Activated CD4-positive, alpha-beta T cell treated with anti-CD3 and anti-CD28 coated beads for 36 hours (primary cell): ENCODE data around the gene HPD. TPM values are rescaled to one million over a fixed set of nuclear protein-coding genes. Genes with fewer than 3 reads are reported as not detected.

Experiments
- ATAC-seq: fragments of 200-7000 bp; cut with Tn5 transposase; one replicate; pipeline ENCODE4 v1.10.0; 2021; ENCODE audit warnings: mild to moderate bottlenecking, moderate library complexity
- CTCF ChIA-PET: fragments of 350-600 bp; sonication (Branson Sonifier 250); formaldehyde crosslinking; loops from one replicate; lab custom pipeline; 2021; ENCODE audit warnings: antibody characterized with exemption; lab: Charles Lee
- POLR2A ChIA-PET: fragments of 350-600 bp; sonication (Branson Sonifier 250); formaldehyde crosslinking; loops from one replicate; lab custom pipeline; 2021; ENCODE audit warnings: antibody characterized with exemption, inconsistent platforms; lab: Charles Lee
- DNase-seq: peaks from one replicate; pipeline ENCODE4 v3.0.0-alpha.2; 2020
- H3K27ac Mint-ChIP-seq: one replicate; pipeline ENCODE4 v1.8.0; 2021; ENCODE audit warnings: mixed read lengths
- H3K27me3 Mint-ChIP-seq: one replicate; pipeline ENCODE4 v1.8.0; 2021; ENCODE audit warnings: mixed read lengths
- H3K36me3 Mint-ChIP-seq: one replicate; pipeline ENCODE4 v1.8.0; 2021; ENCODE audit warnings: low read depth, mixed read lengths
- H3K4me1 Mint-ChIP-seq: one replicate; pipeline ENCODE4 v1.8.0; 2021; ENCODE audit warnings: mixed read lengths
- H3K4me3 Mint-ChIP-seq: one replicate; pipeline ENCODE4 v1.8.0; 2021; ENCODE audit warnings: mild to moderate bottlenecking, moderate library complexity, mixed read lengths
- H3K9me3 Mint-ChIP-seq: one replicate; pipeline ENCODE4 v1.8.0; 2021; ENCODE audit warnings: low read depth, mixed read lengths
- intact Hi-C, 2 experiments: fragments of 100-400 bp; cut with DNase I in 1 of 2; cut with micrococcal nuclease in 1 of 2; formaldehyde crosslinking; loops; one replicate each; pipeline versions ENCODE4 v1.14.2 to v1.15.1; 2022 to 2024; cut with DNase I, micrococcal nuclease
- total RNA-seq, 2 experiments: library from RNA; stranded (reverse); gene quantifications; one replicate each; pipeline ENCODE4 v1.2.3, GENCODE V29; 2021

The HPD gene
- total RNA-seq, 2 experiments from 2014 or later = not detected

DNA sequence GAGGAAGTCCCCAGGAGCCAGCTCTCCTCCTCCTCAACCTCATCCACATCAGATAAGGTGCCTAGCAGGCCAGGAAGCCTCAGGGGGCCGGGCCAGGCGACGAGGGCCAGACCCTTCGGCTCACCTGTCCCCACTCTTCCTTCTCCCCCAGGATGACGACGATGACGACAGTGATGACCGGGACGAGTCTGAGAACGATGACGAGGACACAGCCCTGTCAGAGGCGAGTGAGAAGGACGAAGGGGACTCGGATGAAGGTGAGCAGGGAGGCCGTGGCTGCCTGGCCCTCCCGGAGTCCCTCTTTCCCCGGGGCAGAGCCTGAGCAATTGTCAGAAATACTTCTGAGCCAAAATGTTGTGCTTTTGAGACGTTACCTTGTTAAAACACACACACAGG is 41.0 kb downstream of the HPD start:
- Mint-ChIP-seq H3K27ac (no peak overlapping the region), H3K36me3 (peaks cover 42% of the 10 kb centered on the region), H3K4me3 (no peak overlapping the region), H3K27me3 (no peaks in the 10 kb centered on the region), H3K9me3 (no peaks in the 10 kb centered on the region), H3K4me1 (peaks cover 13% of the 10 kb centered on the region)
- ATAC-seq (no peak), DNase-seq (no peak)
- intact Hi-C loops = no loop called here
- POLR2A ChIA-PET = no interaction called here
- CTCF ChIA-PET = no interaction called here

- ChIA-PET CTCF (interaction anchor here (2.5 kb wide), 1 partner anchor 22 kb away, joined by 26 read pairs; the partner anchor contains the start of gene RHOF), POLR2A (no interaction called here)
- DNase-seq (no peak), ATAC-seq (no peak)
- no peaks in the 10 kb centered on the region for H3K9me3 Mint-ChIP-seq
- H3K4me3 Mint-ChIP-seq = no peak overlapping the region
- H3K36me3 Mint-ChIP-seq = peaks cover 40% of the 10 kb centered on the region
- no peak overlapping the region for H3K27ac Mint-ChIP-seq
- H3K4me1 Mint-ChIP-seq = peaks cover 18% of the 10 kb centered on the region
- intact Hi-C loops = no loop called here
- no peaks in the 10 kb centered on the region for H3K27me3 Mint-ChIP-seq
These were observed 41.6 kb downstream of the HPD start for GRCh38 chr12:121816925-121817647.

DNA sequence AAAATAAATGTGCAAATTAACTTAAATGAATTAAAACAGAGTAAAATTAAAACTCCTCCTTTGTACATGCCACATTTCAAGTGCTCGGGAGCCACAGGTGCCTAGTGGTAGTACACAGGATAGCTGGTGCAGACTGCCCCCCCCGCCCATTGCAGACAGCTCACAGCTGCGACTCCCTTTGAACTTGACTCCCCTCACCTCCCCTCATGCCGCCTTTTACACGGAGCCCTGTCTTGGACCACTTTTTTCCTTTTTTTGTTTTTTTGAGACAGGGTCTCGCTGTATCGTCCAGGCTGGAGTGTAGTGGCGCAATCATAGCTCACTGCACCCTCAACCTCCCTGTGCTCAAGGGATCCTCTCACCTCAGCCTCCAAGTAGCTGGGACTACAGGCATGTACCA is 43.4 kb downstream of the HPD start:
- intact Hi-C loops = no loop called here

DNA sequence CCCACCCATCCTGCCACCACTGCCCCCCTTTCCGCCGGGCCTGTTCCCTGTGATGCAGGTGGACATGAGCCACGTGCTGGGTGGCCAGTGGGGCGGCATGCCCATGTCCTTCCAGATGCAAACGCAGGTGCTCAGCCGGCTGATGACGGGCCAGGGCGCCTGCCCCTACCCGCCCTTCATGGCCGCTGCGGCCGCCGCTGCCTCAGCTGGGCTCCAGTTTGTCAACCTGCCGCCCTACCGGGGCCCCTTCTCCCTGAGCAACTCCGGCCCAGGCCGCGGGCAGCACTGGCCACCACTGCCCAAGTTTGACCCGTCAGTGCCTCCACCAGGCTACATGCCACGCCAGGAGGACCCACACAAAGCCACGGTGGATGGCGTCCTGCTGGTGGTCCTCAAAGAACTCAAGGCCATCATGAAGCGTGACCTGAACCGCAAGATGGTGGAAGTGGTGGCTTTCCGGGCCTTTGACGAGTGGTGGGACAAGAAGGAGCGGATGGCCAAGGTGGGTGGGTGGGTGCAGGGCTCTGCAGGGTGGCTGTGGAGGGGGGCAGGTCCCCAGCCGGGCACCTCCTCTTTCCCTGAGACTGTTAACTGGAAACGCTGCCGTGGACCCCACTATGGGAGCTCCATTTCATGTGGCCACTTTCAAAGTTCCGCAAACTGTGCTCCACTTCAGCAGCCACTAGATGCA is 44.1 kb downstream of the HPD start:
- intact Hi-C loops = loop anchor here in 1 of 2 experiments (5.0 kb wide), 1 partner anchor 37 kb away; no protein-coding TSS in a partner anchor
- Mint-ChIP-seq H3K27ac (no peak overlapping the region), H3K36me3 (peaks cover 43% of the 10 kb centered on the region), H3K27me3 (no peaks in the 10 kb centered on the region), H3K4me3 (no peak overlapping the region), H3K4me1 (peaks cover 26% of the 10 kb centered on the region), H3K9me3 (no peaks in the 10 kb centered on the region)
- CTCF ChIA-PET = interaction anchor here (1.2 to 2.5 kb wide), 2 partner anchors 19 to 77 kb away, joined by 6 to 26 read pairs; partner anchors contain the start of gene RHOF
- POLR2A ChIA-PET = no interaction called here
- ATAC-seq (no peak), DNase-seq (no peak)

More for the DNA sequence above, 43.4 kb downstream of the HPD start:
- no peaks in the 10 kb centered on the region for H3K9me3 Mint-ChIP-seq
- ATAC-seq (no peak), DNase-seq (peak; percentile 36)
- POLR2A ChIA-PET = no interaction called here
- CTCF ChIA-PET = interaction anchor here (0.7 to 2.5 kb wide), 4 partner anchors 20 to 216 kb away, joined by 3 to 26 read pairs (median 5); partner anchors contain the start of gene RHOF
- no peak overlapping the region for H3K27ac Mint-ChIP-seq
- H3K36me3 Mint-ChIP-seq = peaks cover 42% of the 10 kb centered on the region
- no peak overlapping the region for H3K4me3 Mint-ChIP-seq
- no peaks in the 10 kb centered on the region for H3K27me3 Mint-ChIP-seq
- H3K4me1 Mint-ChIP-seq = peaks cover 25% of the 10 kb centered on the region

- peak overlapping the region; percentile 71 for H3K27ac Mint-ChIP-seq
- intact Hi-C loops = loop anchor here (2.0 to 5.0 kb wide), 2 partner anchors 37 to 101 kb away; partner anchors contain the start of gene TMEM120B (in 1 of the 2)
- POLR2A ChIA-PET = no interaction called here
These were observed 44.7 kb downstream of the HPD start for GRCh38 chr12:121813951-121814350.

GRCh38 chr12:121812921-121813896 is 45.5 kb downstream of the HPD start:
- POLR2A ChIA-PET = interaction anchor here (0.6 kb wide), 1 partner anchor 49 kb away, joined by 3 read pairs; no protein-coding TSS in a partner anchor
- intact Hi-C loops = loop anchor here (1.0 to 5.0 kb wide), 7 partner anchors 9 to 100 kb away; partner anchors contain the start of genes SETD1B (in 2 of the 2), PSMD9 (in 1 of the 2) and TMEM120B (in 1 of the 2)

More at GRCh38 chr12:121813951-121814350, 44.7 kb downstream of the HPD start:
- H3K4me1 Mint-ChIP-seq = peaks cover 28% of the 10 kb centered on the region
- no peaks in the 10 kb centered on the region for H3K9me3 Mint-ChIP-seq
- peaks cover 42% of the 10 kb centered on the region for H3K36me3 Mint-ChIP-seq
- CTCF ChIA-PET = interaction anchor here (13.0 kb wide), 1 partner anchor 19 kb away, joined by 439 read pairs; the partner anchor contains the start of gene RHOF
- no peak for DNase-seq
- no peak for ATAC-seq
- H3K4me3 Mint-ChIP-seq = peak overlapping the region; percentile 73
- H3K27me3 Mint-ChIP-seq = no peaks in the 10 kb centered on the region

GRCh38 chr12:121812320-121812871 is 46.3 kb downstream of the HPD start:
- Mint-ChIP-seq H3K36me3 (peaks cover 41% of the 10 kb centered on the region), H3K27ac (peak overlapping the region; percentile 28), H3K27me3 (no peaks in the 10 kb centered on the region), H3K4me1 (peaks cover 33% of the 10 kb centered on the region), H3K9me3 (no peaks in the 10 kb centered on the region), H3K4me3 (peak overlapping the region; percentile 73)
- DNase-seq = peak; percentile 73
- ATAC-seq = peak; percentile 73
- ChIA-PET POLR2A (interaction anchor here (0.6 to 3.4 kb wide), 4 partner anchors 10 to 50 kb away, joined by 3 to 32 read pairs (median 10); partner anchors contain the start of gene RHOF), CTCF (interaction anchor here (0.5 to 13.0 kb wide), 25 partner anchors 10 to 462 kb away, joined by 3 to 439 read pairs (median 4); partner anchors contain the start of genes PSMD9, RHOF and TMEM120B)
- intact Hi-C loops = loop anchor here (1.0 to 5.0 kb wide), 7 partner anchors 8 to 100 kb away; partner anchors contain the start of genes SETD1B (in 2 of the 2), PSMD9 (in 1 of the 2) and TMEM120B (in 1 of the 2)

More at GRCh38 chr12:121812921-121813896, 45.5 kb downstream of the HPD start:
- ATAC-seq = no peak
- Mint-ChIP-seq H3K27me3 (no peaks in the 10 kb centered on the region), H3K9me3 (no peaks in the 10 kb centered on the region), H3K4me1 (peaks cover 28% of the 10 kb centered on the region), H3K27ac (peak overlapping the region; percentile 71), H3K4me3 (peak overlapping the region; percentile 73), H3K36me3 (peaks cover 46% of the 10 kb centered on the region)
- CTCF ChIA-PET = interaction anchor here (0.6 to 13.0 kb wide), 6 partner anchors 11 to 72 kb away, joined by 3 to 439 read pairs (median 14); partner anchors contain the start of gene RHOF
- DNase-seq = peak; percentile 32

- peak; percentile 82 for DNase-seq
- peaks cover 40% of the 10 kb centered on the region for H3K4me1 Mint-ChIP-seq
- H3K4me3 Mint-ChIP-seq = peak overlapping the region; percentile 73
- H3K9me3 Mint-ChIP-seq = no peaks in the 10 kb centered on the region
- intact Hi-C loops = loop anchor here (1.0 to 5.0 kb wide), 7 partner anchors 7 to 99 kb away; partner anchors contain the start of genes SETD1B (in 2 of the 2), PSMD9 (in 1 of the 2) and TMEM120B (in 1 of the 2)
- peak overlapping the region; percentile 69 for H3K27ac Mint-ChIP-seq
- no peaks in the 10 kb centered on the region for H3K27me3 Mint-ChIP-seq
- CTCF ChIA-PET = interaction anchor here (0.5 to 13.0 kb wide), 32 partner anchors 9 to 694 kb away, joined by 3 to 439 read pairs (median 4); partner anchors contain the start of genes PSMD9, RHOF and TMEM120B
- POLR2A ChIA-PET = interaction anchor here (1.2 to 3.4 kb wide), 4 partner anchors 9 to 30 kb away, joined by 3 to 32 read pairs (median 12); partner anchors contain the start of gene RHOF
- peak; percentile 86 for ATAC-seq
- peaks cover 43% of the 10 kb centered on the region for H3K36me3 Mint-ChIP-seq
These were observed 47.0 kb downstream of the HPD start for GRCh38 chr12:121811434-121812319.
